Stimulated activated naive CD8-positive, alpha-beta T cell treated with anti-CD3 and anti-CD28 coated beads, Interleukin-15, Interleukin-2, amounts not matched to agents 100 ng/mL and 50 ng/mL, for 24 hours (primary cell): ENCODE results near the gene TRMT44.

Experiments used
- H3K27ac Mint-ChIP-seq: one replicate; pipeline ENCODE4 v1.8.0; 2021; ENCODE audit warnings: mild to moderate bottlenecking, mixed read lengths
- H3K27me3 Mint-ChIP-seq: one replicate; pipeline ENCODE4 v1.8.0; 2021; ENCODE audit warnings: mixed read lengths
- H3K36me3 Mint-ChIP-seq: one replicate; pipeline ENCODE4 v1.8.0; 2021; ENCODE audit warnings: low read depth, mixed read lengths
- H3K4me1 Mint-ChIP-seq: one replicate; pipeline ENCODE4 v1.8.0; 2021; ENCODE audit warnings: low read depth, mixed read lengths
- H3K4me3 Mint-ChIP-seq: one replicate; pipeline ENCODE4 v1.8.0; 2021; ENCODE audit warnings: mild to moderate bottlenecking, mixed read lengths
- H3K9me3 Mint-ChIP-seq: one replicate; pipeline ENCODE4 v1.8.0; 2021; ENCODE audit warnings: mixed read lengths

TRMT44 gene

DNA sequence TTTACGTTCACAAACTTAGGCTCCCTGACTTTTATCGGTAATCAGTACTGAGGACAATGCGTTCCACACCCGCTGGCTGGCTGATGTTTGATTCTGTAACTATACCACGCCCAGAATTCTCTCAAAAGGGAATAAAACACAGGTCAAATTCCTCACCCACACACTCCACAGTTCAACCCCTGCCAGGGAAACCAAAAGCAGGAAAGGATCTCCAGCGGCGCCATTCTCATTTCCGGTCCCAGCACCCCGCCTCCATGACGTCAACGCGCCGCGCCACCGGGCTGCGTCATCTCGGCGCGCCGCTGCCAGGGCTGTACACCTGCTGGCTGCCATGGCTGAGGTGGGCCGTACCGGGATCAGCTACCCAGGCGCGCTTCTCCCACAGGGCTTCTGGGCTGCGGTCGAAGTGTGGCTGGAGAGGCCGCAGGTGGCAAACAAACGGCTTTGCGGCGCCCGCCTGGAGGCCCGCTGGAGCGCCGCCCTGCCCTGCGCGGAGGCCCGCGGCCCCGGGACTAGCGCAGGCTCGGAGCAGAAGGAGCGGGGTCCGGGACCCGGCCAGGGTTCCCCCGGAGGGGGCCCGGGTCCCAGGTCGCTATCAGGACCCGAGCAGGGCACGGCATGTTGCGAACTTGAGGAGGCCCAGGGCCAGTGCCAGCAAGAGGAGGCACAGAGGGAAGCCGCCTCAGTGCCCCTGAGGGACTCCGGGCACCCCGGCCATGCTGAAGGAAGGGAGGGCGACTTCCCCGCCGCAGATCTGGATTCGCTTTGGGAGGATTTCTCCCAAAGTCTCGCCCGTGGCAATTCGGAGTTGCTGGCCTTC, at the start of gene TRMT44, which contains the start of gene ACOX3:
TSS of gene TRMT44 (plus strand) at position 286 of the 820 bp plus-strand sequence. CDS start at position 332, 46 bp downstream.
TSS of gene ACOX3 (minus strand) at position 232 of the 820 bp plus-strand sequence. CDS start 24,202 bp downstream, outside the sequence.
- peaks cover 81% of the 10 kb centered on the region for H3K4me1 Mint-ChIP-seq
- peak within 1 kb of the TSS; percentile 95 for H3K4me3 Mint-ChIP-seq
- peak within 1 kb of the TSS; percentile 98 for H3K27ac Mint-ChIP-seq
- H3K9me3 Mint-ChIP-seq, result no peaks in the 10 kb centered on the region
- no peaks in the 10 kb centered on the region for H3K27me3 Mint-ChIP-seq
- H3K36me3 Mint-ChIP-seq, result peaks cover 33% of the 10 kb centered on the region

GRCh38 chr4:8391071-8391470, 49.5 kb upstream of the TRMT44 start:
- Mint-ChIP-seq H3K4me3 (no peak overlapping the region), H3K9me3 (no peaks in the 10 kb centered on the region), H3K27me3 (no peaks in the 10 kb centered on the region), H3K27ac (no peak overlapping the region), H3K36me3 (peaks cover 29% of the 10 kb centered on the region), H3K4me1 (peaks cover 4% of the 10 kb centered on the region)

DNA sequence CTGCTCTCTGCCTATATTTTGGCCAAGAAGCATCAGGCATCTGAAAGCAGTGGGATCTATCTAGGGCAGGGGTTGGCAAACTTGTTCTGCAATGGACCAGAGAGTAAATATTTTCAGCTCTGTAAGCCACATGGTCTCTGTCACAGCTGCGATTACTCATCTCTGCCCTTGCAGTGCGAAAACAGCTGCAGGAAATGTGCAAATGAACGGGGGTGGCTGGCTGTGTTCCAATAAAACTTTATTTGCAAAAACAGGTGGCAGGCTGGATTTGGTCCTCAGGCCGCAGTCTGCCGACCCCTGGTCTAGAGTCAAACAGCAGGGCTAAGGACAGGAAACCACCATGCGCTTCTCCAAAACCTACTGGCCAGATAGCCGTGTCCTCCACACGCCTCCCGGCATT, 48.6 kb upstream of the TRMT44 start:
- no peak overlapping the region for H3K27ac Mint-ChIP-seq
- H3K4me3 Mint-ChIP-seq, result no peak overlapping the region
- H3K36me3 Mint-ChIP-seq, result peaks cover 32% of the 10 kb centered on the region
- H3K27me3 Mint-ChIP-seq, result no peaks in the 10 kb centered on the region
- H3K9me3 Mint-ChIP-seq, result no peaks in the 10 kb centered on the region
- peaks cover 4% of the 10 kb centered on the region for H3K4me1 Mint-ChIP-seq

- H3K4me1 Mint-ChIP-seq, result peaks cover 4% of the 10 kb centered on the region
- no peaks in the 10 kb centered on the region for H3K27me3 Mint-ChIP-seq
- no peak overlapping the region for H3K4me3 Mint-ChIP-seq
- H3K27ac Mint-ChIP-seq, result no peak overlapping the region
- peaks cover 25% of the 10 kb centered on the region for H3K36me3 Mint-ChIP-seq
- H3K9me3 Mint-ChIP-seq, result no peaks in the 10 kb centered on the region
Measured at GRCh38 chr4:8392591-8393190, 47.9 kb upstream of the TRMT44 start.

DNA sequence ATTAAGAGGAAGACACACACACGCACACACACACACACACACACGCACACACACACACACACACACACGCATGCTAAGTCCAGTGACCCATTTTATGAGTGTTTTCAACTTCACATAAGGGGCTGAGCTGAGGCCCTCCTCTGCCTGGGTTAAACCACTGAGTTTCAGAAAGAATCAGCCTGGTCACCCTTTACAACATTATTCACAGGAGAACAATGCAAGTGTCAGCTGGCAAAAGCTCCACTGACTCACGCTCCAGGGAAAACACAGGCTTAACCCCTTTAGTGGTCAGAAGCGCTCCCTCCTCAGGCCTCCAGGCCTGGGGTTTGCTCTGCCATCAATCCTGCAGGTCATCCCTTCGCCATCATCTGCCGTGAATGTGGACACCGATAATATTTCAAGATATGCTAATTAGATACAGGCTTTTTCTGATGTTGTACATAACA, 47.0 kb upstream of the TRMT44 start:
- Mint-ChIP-seq H3K36me3 (peaks cover 30% of the 10 kb centered on the region), H3K27me3 (no peaks in the 10 kb centered on the region), H3K27ac (no peak overlapping the region), H3K9me3 (no peaks in the 10 kb centered on the region), H3K4me1 (peaks cover 4% of the 10 kb centered on the region), H3K4me3 (no peak overlapping the region)

DNA sequence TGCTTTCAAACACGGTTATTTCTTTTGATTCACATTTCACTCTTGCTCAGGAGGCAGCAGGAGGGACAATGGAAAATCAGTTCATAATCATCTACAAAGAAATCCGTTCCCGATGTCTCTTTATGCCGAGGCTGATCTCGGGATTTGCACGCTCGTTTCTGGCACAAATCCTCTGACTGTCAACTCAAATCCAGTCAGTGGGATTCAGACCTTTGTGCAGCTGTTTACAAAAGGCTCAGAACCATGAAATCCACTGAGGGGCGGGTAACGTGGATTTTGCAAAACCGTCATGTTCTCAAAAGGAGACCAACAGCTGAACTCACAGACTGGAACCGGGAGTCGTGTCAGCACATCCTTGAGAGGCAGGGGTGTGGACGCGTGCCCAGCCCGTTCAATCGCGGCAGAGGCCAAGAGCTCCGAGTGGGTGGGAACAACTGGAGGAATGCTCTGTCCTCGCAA, 46.5 kb upstream of the TRMT44 start:
- Mint-ChIP-seq H3K27ac (no peak overlapping the region), H3K27me3 (no peaks in the 10 kb centered on the region), H3K4me1 (peaks cover 4% of the 10 kb centered on the region), H3K4me3 (no peak overlapping the region), H3K36me3 (peaks cover 30% of the 10 kb centered on the region), H3K9me3 (no peaks in the 10 kb centered on the region)

GRCh38 chr4:8394806-8395205, 45.8 kb upstream of the TRMT44 start:
- H3K27me3 Mint-ChIP-seq, result no peaks in the 10 kb centered on the region
- H3K9me3 Mint-ChIP-seq, result no peaks in the 10 kb centered on the region
- peaks cover 30% of the 10 kb centered on the region for H3K36me3 Mint-ChIP-seq
- no peak overlapping the region for H3K4me3 Mint-ChIP-seq
- H3K27ac Mint-ChIP-seq, result no peak overlapping the region
- H3K4me1 Mint-ChIP-seq, result peaks cover 4% of the 10 kb centered on the region

- Mint-ChIP-seq H3K4me1 (peaks cover 4% of the 10 kb centered on the region), H3K4me3 (no peak overlapping the region), H3K9me3 (no peaks in the 10 kb centered on the region), H3K36me3 (peaks cover 25% of the 10 kb centered on the region), H3K27ac (no peak overlapping the region), H3K27me3 (no peaks in the 10 kb centered on the region)
Measured at GRCh38 chr4:8395504-8396296, 44.9 kb upstream of the TRMT44 start.

GRCh38 chr4:8396762-8397406, 43.7 kb upstream of the TRMT44 start:
- no peaks in the 10 kb centered on the region for H3K9me3 Mint-ChIP-seq

DNA sequence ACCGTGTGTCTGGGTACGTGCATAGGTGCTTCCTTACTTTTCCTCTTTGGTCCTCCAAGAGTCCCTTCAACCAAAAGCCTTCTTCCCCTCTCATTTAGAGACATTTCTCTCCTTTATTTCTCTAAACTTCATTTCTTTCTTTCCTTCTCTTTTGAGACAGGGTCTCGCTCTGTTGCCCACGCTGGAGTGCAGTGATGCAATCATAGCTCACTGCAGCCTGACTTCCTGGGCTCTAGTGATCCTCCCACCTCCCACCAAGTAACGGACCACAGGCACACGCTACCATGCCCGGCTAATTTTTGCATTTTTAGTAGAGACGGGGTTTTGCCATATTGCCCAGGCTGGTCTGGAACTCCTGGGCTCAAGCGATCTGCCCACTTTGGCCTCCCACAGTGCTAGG, 42.2 kb upstream of the TRMT44 start:
- Mint-ChIP-seq H3K4me3 (no peak overlapping the region), H3K9me3 (no peaks in the 10 kb centered on the region), H3K36me3 (peaks cover 16% of the 10 kb centered on the region), H3K4me1 (peaks cover 4% of the 10 kb centered on the region), H3K27me3 (no peaks in the 10 kb centered on the region), H3K27ac (no peak overlapping the region)

More at GRCh38 chr4:8396762-8397406, 43.7 kb upstream of the TRMT44 start:
- Mint-ChIP-seq H3K27ac (no peak overlapping the region), H3K27me3 (no peaks in the 10 kb centered on the region), H3K4me3 (no peak overlapping the region), H3K36me3 (peaks cover 16% of the 10 kb centered on the region), H3K4me1 (peaks cover 4% of the 10 kb centered on the region)

DNA sequence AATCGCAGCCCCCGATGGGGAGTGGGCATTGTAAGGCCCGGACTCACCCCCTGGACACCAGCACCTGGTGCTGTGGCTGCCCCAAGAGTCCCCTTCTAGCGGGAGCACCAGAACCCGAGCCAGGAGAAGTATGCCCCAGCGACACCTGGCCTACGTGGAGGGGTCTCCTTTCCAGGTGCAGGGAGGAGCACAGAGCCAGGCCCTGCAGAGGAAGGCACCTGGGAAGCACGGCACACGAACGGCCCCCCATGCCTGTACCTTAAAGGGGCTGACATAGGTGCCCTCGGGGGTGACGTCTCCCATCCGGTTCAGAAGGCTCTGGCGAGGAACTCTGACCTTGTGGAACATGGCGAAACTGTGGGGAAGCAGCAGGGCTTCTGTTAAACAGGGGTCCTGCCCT, 41.3 kb upstream of the TRMT44 start:
- Mint-ChIP-seq H3K4me3 (no peak overlapping the region), H3K4me1 (no peaks in the 10 kb centered on the region), H3K36me3 (peaks cover 10% of the 10 kb centered on the region), H3K27ac (no peak overlapping the region), H3K9me3 (no peaks in the 10 kb centered on the region), H3K27me3 (no peaks in the 10 kb centered on the region)

DNA sequence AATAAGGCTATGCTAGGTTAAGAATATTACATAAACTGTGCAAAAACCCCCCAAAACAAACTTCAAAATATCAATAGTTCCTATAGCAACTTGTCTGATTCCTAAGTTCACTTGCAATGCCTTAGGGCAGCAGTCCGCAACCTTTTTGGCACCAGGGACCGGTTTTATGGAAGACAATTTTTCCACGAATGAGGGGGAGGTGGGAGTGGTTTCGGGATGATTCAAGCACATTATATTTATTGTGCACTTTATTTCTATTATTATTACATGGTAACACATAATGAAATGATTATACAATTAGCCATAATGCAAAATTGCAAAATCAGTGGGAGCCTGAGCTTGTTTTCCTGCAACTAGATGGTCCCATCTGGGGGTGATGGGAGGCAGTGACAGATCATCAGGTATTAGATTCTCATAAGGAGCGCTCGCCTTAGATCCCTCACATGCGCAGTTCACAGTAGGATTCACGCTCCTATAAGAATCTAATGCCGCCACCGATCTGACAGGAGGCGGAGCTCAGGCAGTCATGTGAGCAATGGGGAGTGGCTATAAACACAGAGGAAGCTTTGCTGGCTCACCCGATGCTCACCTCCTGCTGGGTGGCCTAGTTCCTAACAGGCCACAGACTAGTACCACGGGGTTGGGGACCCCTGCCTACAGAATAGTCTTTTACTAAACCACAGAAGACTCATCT, 39.8 kb upstream of the TRMT44 start:
- Mint-ChIP-seq H3K4me3 (no peak overlapping the region), H3K36me3 (peaks cover 22% of the 10 kb centered on the region), H3K27ac (no peak overlapping the region), H3K4me1 (no peaks in the 10 kb centered on the region), H3K27me3 (no peaks in the 10 kb centered on the region), H3K9me3 (no peaks in the 10 kb centered on the region)

DNA sequence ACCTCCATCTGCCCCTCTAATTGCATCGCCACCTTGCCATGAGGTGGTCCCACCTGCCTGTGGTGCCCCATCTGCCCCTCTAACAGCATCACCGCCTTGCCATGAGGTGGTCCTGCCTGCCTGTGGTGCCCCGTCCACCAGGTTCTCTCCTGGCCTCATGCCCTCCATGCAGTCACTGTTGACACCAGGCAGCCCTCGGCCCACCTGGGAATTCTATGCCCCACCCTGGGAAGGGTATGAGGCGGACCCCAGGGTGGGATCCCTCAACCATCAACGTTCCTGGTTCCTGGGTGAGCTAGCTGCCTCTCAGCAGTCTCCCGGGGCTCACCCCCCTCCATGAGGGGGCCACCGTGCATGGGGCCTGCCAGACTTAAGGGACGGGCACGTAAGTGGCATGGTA, 38.9 kb upstream of the TRMT44 start:
- H3K27ac Mint-ChIP-seq, result no peak overlapping the region

DNA sequence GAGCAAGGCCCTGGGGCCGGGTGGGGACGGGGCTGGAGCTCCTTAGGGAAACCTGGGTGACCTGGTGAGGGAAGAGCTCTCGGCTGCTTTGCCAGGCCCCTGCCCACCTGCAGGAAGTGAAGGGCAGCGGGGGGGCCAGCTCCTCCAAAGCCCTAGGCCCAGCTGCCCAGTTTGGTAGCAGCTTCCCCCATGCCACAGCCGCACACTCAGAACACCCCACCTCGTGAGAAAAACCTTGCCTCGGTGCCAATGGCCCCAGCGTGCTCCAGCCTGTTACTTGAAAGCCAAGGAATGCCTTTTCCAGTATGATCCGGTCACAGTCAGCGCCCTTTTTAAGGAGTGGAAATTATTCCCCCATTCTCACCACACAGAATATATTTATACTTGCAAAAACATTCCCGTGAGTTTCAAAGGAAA, 38.4 kb upstream of the TRMT44 start:
- H3K27ac Mint-ChIP-seq, result no peak overlapping the region
- H3K4me1 Mint-ChIP-seq, result no peaks in the 10 kb centered on the region
- no peaks in the 10 kb centered on the region for H3K9me3 Mint-ChIP-seq
- H3K36me3 Mint-ChIP-seq, result peaks cover 22% of the 10 kb centered on the region
- no peak overlapping the region for H3K4me3 Mint-ChIP-seq
- no peaks in the 10 kb centered on the region for H3K27me3 Mint-ChIP-seq

More for the DNA sequence above, 38.9 kb upstream of the TRMT44 start:
- no peaks in the 10 kb centered on the region for H3K9me3 Mint-ChIP-seq
- H3K4me3 Mint-ChIP-seq, result no peak overlapping the region
- no peaks in the 10 kb centered on the region for H3K4me1 Mint-ChIP-seq
- peaks cover 24% of the 10 kb centered on the region for H3K36me3 Mint-ChIP-seq
- no peaks in the 10 kb centered on the region for H3K27me3 Mint-ChIP-seq
